Daoy (cell line): ENCODE results near the gene MYRF. TPM values are rescaled to one million over a fixed set of nuclear protein-coding genes. Genes with fewer than 3 reads are reported as not detected.
A peak's percentile ranks its signal among the peaks of the same experiment; 100 is the strongest.

Source experiments
- DNase-seq: peaks from one replicate; pipeline ENCODE4 v3.0.0-alpha.2; 2015; ENCODE audit warnings: low read depth
- total RNA-seq: library from RNA; depleted of rRNA; stranded (reverse); fragments of >200 nt; shearing (Covaris generic); gene quantifications from 2 replicates; pipeline ENCODE4 v1.2.3, GENCODE V29; 2014

Gene MYRF
- total RNA-seq, 1 experiment from 2014 or later: 2.1 TPM

DNA sequence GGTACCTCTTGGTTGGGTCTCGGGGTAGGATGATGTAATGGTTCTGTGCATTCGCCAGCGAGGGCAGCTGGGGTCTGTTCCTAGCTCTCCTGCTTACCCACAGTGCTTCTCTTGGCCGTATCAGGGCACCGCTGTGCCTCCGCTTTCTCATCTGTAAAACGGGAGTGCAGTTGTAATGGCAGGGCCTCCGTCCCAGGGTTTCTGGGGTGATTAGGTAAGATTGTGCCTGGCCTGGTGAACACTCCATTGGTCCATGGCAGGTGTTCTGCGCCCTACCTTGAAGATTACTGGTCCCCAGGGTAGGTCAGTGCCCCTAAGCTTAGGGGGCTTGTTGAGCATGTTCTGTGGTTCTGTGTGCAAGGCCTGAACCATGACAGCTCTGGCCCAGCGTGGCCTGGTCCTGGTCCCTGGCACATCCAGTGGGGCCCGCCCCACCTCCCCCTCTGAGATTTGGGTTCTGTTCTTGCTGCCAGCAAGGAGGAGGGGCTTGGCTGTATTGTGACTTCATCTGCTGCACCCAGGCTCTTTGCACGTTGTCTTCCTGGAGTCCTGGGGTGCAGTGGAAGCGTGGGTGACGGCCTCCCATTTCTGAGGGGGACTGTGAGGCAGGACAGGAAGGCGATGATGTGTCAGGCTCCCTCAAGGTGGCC is 4.9 kb downstream of the MYRF start:
- no peak for DNase-seq

DNA sequence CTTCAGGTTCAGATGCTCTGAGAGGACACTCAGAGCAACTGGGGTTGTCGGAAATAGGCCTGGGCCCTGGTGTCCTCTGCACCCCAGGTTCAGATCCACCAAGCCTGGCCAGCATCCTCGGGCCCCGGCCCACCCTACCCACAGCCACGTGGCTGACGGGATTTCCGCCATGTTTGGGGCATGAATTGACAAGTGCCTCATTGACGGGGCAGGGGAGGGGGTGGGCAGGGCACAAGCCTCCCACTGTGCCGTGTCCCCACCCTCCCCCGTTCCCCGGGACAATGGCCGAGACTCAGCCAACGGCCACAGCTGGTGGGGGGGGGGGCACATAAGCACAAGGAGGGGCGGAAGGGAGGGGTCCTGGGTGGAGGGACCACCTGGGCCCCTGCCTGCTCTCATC is 8.5 kb downstream of the MYRF start:
- no peak for DNase-seq

DNA sequence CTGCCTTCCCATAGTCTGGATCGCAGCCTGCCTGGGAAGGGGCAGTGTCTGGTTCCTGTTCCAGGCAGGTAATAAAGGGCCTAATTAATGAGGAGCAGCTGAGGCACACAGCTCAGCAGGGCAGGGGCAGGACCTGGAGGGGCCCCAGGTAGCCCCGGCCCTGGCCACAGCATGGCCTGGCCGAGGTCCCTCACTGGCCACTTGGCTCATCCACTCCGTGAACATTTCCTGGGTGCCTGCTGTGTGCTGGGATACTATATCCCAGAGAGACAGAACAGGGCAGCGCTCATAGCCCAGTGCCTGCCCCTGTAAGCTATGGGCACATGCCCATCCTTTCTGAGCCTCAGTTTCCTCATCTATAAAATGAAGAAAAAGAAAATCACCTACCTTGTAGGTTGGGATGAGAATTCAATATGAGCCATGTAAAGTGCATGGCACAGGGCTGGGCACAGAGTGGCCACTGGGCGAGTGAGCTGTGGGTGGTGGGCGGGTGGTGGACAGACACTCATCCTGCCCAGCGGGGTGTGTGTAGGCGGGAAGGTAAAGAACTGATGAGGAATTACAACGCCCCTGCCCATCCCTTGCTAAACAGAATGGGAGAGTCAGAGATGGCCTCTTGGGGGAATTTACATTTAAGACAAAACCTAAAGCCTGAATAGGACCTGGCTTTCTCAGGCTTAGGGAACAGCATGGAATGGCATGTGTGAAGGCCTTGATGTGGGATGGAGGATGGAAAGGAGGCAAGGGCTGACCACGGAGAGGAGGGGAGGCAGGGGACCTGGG is 9.2 kb downstream of the MYRF start:
- DNase-seq: no peak

DNA sequence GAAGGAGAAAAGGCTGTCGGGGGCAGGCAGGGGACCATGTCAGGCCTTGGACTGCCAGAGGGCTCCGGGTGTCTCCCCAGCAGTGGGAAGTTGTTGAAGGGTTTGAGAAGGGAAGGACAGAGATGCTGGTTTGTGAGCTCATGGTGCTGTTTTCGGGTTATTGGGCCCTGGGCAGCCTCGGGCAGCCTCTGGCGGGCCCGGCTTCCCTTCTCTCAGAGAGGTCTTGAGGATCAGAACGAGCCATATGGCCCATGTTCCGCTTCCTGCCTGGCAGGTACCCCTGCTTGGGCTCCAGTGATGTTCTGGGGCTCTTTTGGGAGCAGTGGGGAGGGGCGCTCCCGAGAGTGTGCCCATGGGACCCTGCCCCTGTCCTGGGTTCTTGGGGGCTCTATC is 9.8 kb downstream of the MYRF start:
- DNase-seq: no peak

DNA sequence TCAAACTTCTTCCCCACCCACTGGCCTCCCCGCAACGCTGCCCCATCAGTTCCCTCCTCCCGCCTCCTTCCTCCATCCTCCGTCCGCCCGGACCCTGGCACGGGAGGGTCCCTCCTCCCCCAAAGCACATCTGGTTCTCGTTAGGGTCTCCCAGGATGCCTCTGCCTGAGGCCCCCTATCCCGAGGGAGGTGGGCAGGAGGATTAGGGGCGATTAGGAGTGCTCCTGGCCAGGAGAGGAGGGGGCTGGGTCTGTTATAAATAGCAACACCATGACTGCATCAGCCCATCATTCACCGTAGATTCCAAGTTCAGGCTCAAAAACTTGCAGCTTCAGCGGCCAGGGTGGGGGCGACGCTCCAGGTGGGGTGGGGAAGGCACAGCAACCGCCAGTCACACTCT is 10.4 kb downstream of the MYRF start:
- no peak for DNase-seq

DNA sequence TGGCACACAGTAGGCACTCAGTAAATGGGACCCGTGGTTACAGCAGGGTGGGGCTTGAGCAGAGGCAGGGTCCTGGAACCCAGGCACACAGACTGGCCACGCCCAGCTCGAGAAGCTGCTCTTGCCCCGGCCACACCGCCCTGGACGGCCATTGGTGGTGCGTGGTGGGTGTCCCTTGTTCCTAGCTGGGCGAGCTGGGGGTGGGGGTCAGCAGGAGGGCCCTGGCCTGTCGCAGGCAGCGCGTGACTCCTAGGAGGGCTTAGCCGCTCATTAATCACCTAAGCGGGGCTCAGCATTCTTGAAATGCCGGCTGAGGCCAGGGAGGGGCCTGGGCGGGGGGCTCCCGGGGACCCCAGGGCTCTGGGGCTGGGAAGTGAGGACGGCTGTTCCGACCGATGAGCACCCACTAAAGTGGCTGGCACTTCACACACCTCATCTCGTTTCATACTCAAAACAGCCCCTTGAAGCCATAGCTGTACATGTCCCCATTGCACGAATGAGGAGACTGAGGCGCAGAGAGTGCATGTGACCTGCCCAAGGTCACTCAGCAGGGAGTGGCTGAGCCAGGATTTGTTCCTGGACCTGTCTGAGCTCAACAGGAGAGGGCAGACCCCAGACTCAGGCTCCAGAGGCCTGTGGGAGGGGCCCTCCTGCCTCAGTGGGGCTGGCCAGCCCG is 11.6 kb downstream of the MYRF start:
- no peak for DNase-seq

DNA sequence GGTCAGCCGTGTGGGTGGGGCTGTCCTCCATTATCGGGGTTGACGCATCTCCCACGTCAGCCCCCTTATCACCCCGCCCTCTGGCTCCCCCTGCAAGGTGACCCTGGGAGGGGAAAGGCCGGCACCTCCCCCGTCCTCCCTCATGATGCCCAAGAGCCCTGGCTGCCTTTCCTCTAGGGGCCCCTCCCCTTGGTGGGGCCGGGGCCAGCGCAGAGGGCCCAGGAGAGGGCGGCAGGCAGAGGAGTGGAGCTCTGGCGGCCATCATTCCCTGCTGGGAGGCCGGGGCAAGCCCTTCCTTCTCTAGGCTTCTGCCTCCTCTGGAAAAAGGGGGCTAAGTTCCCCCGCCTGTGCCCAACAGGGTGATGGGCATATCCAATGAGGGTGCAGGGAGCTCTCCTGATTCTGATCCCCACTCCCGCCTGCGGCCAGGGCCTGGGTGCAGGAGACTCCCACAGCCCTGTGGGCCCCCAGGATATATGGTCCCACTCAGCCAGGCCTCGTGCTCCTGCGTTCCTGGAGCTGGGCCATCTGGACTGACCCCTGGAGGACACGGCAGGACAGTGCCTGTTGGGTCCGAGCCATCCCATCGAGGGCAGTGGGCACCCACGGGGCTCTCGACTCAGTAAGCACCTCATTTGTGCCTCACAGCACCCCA is 12.3 kb downstream of the MYRF start:
- no peak for DNase-seq

DNA sequence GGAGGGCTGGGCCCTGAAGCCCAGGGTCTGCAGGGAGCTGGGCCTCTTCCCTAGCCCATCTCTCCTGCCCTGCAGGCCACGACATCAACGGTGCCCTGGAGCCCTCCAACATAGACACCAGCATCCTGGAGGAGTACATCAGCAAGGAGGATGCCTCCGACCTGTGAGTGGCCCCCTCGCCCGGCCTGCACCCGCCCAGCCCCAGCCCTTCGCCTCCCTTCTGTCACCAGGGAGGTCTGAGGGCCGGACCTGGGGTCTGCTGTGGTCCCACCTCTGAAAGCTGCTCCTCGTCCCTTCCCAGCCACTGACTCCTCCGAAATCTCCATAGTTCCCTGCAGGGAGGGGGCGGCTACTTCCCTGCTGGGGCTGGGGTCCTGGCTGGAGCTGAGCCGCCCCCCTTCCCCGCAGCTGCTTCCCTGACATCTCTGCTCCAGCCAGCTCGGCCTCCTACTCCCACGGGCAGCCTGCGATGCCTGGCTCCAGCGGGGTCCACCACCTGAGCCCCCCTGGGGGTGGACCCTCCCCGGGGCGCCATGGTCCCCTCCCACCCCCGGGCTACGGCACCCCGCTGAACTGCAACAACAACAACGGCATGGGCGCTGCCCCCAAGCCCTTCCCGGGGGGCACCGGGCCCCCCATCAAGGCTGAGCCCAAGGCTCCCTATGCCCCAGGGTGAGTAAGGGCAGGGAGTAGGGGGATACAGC is 13.3 kb downstream of the MYRF start:
- no peak for DNase-seq

DNA sequence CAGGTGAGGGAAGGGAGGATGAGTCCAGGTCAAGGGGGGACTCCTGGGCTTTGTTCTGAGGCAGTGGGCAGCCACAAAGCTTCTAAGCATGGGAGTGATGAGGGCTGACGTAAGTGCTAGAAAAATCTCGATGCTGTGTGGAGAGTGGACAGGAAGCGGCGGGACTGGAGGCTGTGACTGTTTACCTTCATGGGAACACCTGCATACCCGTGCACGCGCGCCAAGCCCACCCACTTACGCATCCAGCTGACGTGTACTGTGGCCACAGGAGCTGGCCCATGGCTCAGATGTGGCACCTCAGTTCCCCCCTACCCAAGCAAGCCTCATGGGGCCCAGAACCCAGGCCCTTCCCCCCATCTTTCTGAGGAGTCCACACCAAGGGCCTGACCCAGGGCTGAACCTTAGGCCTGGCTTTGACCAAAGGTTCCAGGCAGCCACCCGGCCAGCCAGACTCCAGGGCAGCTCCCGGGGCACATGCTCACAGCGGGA is 14.0 kb downstream of the MYRF start:
- DNase-seq: peak; percentile 26

DNA sequence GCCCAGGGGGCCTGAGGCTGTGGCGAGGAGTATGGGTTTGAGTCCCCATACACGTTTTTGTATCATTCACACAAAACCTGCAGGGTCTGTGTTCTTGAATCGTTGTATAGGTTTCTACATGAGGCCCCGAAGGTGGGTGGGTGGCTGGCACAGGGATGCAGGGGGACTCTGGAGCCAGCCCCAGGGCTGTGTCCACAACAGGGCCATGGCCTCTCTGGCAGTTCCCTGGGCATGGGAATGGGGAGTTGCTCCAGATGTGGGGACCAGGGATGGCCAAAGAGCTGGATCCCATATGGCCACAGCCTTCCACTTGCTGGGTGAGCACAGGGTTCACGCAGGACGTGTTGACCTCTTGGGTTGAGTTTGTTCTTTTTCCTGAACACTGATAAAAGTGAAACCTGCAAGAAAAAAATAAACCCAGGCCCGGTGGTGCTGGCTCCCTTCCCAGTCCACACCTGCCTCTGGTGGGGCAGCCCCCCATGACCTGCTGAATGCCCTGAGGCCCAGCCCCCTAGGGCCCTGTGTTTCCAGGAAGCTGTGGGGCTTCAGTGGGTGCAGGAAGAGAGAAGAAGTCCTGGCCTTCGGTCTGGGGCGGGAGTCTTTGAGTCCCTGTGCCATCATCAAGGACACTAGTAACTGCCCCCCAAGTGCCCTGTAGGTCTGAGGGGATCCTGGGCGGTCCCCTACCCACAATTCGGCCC is 16.1 kb downstream of the MYRF start:
- no peak for DNase-seq

DNA sequence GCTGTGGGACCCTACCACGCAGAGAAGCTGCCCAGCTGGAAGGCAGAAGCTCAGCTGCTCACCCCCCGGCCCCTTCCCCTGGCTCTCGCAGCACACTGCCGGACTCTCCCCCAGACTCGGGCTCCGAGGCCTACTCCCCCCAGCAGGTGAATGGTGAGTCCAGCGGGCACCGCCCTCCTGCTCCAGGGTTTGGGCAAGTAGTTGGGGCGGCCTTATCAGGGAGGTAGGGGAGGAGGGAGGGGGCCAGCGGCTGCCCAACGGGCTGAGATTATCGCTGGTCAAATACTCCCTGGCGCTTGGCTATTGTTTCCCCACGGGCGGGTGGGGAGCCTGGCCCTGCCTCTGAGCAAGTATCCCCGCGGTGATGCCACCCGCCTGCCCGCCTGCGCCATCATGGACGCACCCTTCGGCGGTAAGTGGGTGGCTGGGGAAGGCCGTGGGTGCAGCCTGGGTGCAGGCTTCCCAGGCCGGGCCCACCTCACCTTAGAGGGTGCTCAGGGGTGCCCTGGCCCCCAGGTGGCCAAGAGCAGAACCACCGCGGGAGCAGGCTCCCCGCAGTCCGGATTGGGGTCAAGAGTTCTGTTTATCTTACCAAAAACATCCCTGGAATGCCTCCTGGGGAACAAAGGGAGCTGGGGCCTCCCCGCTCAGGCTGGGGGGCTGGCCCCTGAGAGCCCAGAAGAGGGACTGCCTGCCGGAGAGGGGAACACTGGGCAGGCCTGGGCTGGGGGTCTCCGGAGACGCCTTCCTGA is 16.9 kb downstream of the MYRF start:
- no peak for DNase-seq

DNA sequence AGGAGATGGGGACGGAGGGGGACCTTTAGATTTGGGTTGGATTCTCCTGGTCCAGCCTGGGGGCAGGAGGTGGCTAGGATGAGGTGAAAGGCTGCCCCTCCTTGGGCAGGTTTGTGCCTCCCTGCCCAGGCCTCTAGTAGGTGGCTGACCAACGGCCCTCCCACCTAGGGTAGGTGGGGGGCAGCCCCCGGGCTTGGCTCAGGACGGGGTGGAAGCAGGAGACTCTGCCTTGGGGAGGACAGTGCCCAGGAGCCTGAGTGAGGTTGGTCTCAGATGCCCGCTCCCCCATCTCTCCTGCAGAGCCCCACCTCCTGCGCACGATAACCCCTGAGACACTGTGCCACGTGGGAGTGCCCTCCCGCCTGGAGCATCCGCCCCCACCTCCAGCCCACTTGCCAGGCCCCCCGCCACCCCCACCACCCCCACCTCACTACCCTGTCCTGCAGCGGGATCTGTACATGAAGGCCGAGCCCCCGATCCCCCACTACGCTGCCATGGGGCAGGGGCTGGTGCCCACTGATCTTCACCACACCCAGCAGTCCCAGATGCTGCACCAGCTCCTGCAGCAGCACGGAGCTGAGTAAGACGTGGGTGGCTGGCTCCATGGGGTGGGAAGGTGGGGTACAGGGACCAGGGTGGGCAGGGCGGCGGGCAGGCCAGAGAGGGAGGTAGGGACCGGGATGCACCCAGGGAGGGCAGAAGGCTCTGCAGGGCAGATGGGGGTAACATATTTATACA is 17.7 kb downstream of the MYRF start:
- DNase-seq: no peak

DNA sequence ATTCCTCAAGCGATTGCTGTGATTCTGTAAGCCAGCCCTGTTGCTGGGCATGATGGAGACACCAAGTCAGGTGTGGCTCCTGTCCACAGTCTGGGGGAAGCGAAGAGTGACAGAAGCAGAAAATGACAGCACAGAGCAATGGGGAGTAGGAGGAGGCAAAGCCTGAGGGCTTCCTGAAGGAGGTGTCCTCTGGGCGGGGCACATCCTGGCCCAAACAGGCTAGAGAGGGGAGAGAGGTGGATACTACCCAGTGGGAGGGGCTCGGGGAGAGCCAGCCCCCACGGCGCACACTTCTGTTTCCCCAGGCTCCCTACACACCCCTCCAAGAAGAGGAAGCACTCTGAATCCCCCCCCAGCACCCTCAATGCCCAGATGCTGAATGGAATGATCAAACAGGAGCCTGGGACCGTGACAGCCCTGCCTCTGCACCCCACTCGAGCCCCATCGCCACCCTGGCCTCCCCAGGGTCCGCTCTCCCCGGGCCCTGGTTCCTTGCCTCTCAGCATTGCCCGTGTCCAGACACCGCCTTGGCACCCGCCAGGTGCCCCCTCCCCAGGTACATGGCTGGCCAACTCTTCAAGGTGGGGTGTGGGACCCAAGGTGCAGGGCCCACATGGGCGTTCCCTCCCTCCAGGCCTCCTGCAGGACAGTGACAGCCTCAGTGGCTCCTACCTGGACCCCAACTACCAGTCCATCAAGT is 18.9 kb downstream of the MYRF start:
- no peak for DNase-seq

DNA sequence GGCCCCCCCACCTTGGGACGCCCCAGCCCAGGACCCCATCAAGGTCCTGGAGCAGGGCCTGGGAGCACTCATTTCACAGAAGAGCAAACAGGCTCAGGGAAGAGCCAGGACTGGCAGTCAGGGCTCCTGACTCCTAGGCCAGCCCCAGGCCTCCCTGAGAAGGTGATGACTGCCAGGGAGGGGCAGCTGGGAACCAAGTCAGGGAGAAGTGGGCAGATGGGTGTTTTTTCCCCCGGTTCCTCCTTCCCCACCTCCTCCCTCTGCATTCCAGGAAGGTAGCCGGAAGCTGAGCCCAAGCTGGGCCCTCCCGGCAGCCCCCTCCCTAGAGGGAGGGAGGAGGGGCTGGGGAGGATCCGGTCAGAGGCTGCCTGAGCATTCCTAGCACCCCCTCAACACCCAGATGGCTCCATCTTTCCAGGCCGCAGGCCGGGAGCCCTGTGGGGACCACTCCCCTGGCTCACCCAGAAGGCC is 19.6 kb downstream of the MYRF start:
- no peak for DNase-seq

DNA sequence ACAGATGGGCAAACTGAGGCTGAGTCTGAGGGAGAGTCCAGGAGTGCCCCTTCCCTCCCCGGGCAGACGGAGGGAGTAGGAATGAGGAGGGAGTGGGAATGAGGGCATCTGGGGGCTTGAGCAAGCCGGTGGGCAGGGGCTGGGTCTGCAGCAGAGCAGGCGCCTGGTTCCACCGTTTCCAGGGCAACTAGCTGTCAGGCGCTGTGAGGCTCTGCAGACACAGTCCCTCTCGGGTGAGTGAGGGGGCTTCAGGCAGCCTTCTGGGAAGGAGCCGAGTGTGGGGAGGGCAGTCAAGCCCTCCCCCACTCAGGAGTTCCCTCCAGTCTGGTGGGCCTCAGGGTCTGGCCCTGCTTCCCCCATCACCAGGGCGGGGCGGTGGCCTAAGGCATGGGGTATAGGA is 20.9 kb downstream of the MYRF start:
- no peak for DNase-seq

DNA sequence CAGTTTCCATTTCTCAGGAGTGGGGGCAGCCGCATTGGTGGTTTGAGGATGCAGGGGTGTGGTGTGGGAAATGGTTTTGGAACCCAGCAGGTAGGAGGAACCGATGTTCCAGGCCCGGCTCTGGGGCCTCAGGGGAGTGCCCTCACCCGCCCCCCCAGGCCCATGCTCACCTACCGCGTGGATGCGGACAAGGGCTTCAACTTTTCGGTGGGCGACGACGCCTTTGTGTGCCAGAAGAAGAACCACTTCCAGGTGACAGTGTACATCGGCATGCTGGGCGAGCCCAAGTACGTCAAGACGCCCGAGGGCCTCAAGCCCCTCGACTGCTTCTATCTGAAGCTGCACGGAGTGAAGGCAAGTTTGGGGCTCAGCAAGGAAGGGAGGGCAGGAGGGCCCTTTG is 21.4 kb downstream of the MYRF start:
- no peak for DNase-seq

DNA sequence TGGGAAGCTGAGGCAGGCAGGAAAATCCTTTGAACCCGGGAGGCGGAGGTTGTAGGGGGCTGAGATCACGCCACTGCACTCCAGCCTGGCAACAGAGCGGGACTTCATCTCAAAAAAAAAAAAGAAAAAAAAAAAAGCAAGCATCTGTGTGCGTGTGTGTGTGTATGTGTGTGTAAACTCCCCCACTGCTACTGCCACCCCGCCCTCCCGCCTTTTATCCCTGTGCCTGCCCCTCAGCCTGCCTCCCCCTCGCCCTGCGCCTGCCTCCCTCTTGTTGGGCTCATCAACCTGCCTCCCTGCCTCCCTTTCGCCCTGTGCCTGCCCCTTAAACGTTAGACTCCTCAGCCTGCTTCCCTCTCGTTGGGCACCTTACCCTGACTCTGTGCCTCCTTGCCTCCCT is 22.0 kb downstream of the MYRF start:
- DNase-seq: no peak

DNA sequence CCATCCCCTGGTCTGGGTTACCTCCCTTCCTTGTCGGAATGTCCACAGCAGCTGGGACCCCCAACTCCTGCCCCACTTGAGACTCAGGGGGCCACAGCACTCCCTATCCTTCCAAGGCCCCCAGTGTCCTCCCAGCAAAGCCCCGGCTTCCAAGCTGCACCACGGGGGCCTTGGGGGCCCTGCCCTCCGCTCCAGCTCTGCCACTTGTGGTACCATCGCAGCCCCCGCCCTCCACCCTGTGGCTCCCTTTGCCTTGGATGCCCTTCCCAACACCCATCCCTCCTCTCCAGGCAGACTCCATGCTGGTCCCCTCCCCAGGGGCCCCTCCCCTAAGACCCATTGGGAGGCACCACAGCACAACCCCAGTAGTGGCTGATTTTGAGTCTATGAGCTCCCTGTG is 22.7 kb downstream of the MYRF start:
- no peak for DNase-seq
